ENCODE results near the gene BID. TPM values are rescaled to one million over a fixed set of nuclear protein-coding genes. Genes with fewer than 3 reads are reported as not detected.

Gene BID
- total and polyA plus RNA-seq, 10 of the 15 experiments (the other 5 are each of a cell fraction or from before 2014, with no cell fraction given), result 7.9 to 241 (median 136) TPM

DNA sequence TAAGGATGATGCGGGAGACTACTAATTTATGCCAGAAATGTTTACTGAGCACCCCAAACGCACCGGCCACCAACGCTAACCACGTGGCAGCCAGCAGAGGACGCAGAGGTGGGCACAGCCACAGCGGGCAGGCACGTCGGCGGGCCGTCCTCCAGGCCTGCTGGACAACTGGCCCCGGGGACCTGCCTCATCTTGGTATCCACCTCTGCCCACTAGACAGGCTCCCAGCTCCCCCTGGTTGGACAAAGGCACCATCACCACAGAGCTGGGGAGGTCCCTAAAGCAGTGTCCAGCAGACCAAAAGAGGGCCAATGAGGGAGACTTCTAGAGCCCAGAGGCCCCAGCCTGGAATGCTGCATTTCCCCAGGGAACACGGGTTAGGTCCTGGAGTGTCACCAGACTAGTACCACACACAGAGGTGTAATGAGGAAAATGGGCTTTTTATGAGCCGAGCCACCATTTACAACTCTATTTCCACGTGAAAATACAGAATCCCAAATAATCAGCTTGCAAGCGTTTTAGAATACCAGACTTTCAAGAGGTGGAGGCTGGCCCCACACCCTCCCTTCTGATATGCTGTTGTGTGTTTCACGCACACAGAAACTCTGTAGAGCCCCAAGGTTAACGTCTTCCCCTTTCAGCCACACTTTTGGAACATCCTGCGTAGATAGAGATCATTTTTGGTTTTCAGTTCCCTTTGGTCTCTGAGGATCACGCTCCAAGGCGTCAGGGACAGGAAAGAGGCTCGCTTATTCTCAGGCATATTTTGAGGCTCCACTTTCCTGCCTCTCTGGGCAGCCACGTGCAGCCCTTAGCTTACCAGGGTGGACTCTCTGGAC is 23.7 kb upstream of the BID start (continued):
- TF ChIP-seq IKZF2 (IDR thresholded peaks at IDR 0.05) (peak; percentile 99), TCF3 (IDR thresholded peaks at IDR 0.05; ENCODE audit: borderline replicate concordance, insufficient read depth, low read depth, low read length) (peak; percentile 90; the same call in 1 of the 2 replicates), CBX5 (IDR thresholded peaks at IDR 0.05; ENCODE audit: low read depth) (no peak), NBN (IDR thresholded peaks at IDR 0.05) (peak; percentile 95), PAX8 (IDR thresholded peaks at IDR 0.05) (no peak), ETV6 (conservative IDR thresholded peaks at IDR 0.05 in 1 of 2, IDR thresholded peaks at IDR 0.05 in 1 of 2; ENCODE audit: borderline replicate concordance in 1 of 2, low read depth in 1 of 2) (peak in 1 of 2 experiments; percentile 94; a peak in 2 of 4 replicates), CREB1 (IDR thresholded peaks at IDR 0.05; ENCODE audit: low read depth) (peak; percentile 90), RFX5 (IDR thresholded peaks at IDR 0.05; ENCODE audit: low read depth, low read length) (no peak), RELA (IDR thresholded peaks at IDR 0.05; ENCODE audit: borderline replicate concordance, partially characterized antibody) (peak; percentile 89), SMC3 (IDR thresholded peaks at IDR 0.05; ENCODE audit: borderline replicate concordance, low read length) (0 out of 2 replicates have a peak, but pooled peaks have one; percentile 37), RAD51 (IDR thresholded peaks at IDR 0.05) (peak; percentile 78), HCFC1 (IDR thresholded peaks at IDR 0.05; ENCODE audit: low read length) (peak; percentile 14; the same call in 1 of the 2 replicates), SUPT20H (IDR thresholded peaks at IDR 0.05; ENCODE audit: borderline replicate concordance, control insufficient read depth, low read depth, low read length) (no peak), TBL1XR1 (IDR thresholded peaks at IDR 0.05; ENCODE audit: low read depth, low read length) (peak; percentile 90), HDAC6 (IDR thresholded peaks at IDR 0.05; ENCODE audit: unreplicated experiment) (no peak), BHLHE40 (IDR thresholded peaks at IDR 0.05; ENCODE audit: borderline replicate concordance in 1 of 2, low read depth in 2 of 2, low read length in 1 of 2) (peak; percentile 95 to 98), POLR2AphosphoS5 (IDR thresholded peaks at IDR 0.05; ENCODE audit: low read length) (peak; percentile 94), BMI1 (IDR thresholded peaks at IDR 0.05; ENCODE audit: borderline replicate concordance) (peak; percentile 73), SUZ12 (IDR thresholded peaks at IDR 0.05; ENCODE audit: unreplicated experiment) (no peak), WRNIP1 (IDR thresholded peaks at IDR 0.05; ENCODE audit: borderline replicate concordance, low read depth, low read length) (0 out of 2 replicates have a peak, but pooled peaks have one; percentile 83)
- TF ChIP-seq, protein P1, sequence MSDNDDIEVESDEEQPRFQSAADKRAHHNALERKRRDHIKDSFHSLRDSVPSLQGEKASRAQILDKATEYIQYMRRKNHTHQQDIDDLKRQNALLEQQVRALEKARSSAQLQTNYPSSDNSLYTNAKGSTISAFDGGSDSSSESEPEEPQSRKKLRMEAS (IDR thresholded peaks at IDR 0.05; ENCODE audit: low read depth, low read length), result peak; percentile 92
- TF ChIP-seq, protein P2, sequence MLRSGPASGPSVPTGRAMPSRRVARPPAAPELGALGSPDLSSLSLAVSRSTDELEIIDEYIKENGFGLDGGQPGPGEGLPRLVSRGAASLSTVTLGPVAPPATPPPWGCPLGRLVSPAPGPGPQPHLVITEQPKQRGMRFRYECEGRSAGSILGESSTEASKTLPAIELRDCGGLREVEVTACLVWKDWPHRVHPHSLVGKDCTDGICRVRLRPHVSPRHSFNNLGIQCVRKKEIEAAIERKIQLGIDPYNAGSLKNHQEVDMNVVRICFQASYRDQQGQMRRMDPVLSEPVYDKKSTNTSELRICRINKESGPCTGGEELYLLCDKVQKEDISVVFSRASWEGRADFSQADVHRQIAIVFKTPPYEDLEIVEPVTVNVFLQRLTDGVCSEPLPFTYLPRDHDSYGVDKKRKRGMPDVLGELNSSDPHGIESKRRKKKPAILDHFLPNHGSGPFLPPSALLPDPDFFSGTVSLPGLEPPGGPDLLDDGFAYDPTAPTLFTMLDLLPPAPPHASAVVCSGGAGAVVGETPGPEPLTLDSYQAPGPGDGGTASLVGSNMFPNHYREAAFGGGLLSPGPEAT (IDR thresholded peaks at IDR 0.05; ENCODE audit: low read depth), result peak; percentile 96
- TF ChIP-seq, protein P3, sequence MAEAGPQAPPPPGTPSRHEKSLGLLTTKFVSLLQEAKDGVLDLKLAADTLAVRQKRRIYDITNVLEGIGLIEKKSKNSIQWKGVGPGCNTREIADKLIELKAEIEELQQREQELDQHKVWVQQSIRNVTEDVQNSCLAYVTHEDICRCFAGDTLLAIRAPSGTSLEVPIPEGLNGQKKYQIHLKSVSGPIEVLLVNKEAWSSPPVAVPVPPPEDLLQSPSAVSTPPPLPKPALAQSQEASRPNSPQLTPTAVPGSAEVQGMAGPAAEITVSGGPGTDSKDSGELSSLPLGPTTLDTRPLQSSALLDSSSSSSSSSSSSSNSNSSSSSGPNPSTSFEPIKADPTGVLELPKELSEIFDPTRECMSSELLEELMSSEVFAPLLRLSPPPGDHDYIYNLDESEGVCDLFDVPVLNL (IDR thresholded peaks at IDR 0.05; ENCODE audit: low read depth, low read length), result no peak
- TF ChIP-seq, protein P4, sequence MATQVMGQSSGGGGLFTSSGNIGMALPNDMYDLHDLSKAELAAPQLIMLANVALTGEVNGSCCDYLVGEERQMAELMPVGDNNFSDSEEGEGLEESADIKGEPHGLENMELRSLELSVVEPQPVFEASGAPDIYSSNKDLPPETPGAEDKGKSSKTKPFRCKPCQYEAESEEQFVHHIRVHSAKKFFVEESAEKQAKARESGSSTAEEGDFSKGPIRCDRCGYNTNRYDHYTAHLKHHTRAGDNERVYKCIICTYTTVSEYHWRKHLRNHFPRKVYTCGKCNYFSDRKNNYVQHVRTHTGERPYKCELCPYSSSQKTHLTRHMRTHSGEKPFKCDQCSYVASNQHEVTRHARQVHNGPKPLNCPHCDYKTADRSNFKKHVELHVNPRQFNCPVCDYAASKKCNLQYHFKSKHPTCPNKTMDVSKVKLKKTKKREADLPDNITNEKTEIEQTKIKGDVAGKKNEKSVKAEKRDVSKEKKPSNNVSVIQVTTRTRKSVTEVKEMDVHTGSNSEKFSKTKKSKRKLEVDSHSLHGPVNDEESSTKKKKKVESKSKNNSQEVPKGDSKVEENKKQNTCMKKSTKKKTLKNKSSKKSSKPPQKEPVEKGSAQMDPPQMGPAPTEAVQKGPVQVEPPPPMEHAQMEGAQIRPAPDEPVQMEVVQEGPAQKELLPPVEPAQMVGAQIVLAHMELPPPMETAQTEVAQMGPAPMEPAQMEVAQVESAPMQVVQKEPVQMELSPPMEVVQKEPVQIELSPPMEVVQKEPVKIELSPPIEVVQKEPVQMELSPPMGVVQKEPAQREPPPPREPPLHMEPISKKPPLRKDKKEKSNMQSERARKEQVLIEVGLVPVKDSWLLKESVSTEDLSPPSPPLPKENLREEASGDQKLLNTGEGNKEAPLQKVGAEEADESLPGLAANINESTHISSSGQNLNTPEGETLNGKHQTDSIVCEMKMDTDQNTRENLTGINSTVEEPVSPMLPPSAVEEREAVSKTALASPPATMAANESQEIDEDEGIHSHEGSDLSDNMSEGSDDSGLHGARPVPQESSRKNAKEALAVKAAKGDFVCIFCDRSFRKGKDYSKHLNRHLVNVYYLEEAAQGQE (IDR thresholded peaks at IDR 0.05; ENCODE audit: low read depth, low read length), result no peak

All from GM12878 (cell line).